WTC11 (cell line): ENCODE results near the gene EIF2S1. TPM values are rescaled to one million over a fixed set of nuclear protein-coding genes. Genes with fewer than 3 reads are reported as not detected.
A peak's percentile ranks its signal among the peaks of the same experiment; 100 is the strongest.

Experiments used
- ATAC-seq: fragments of 200-7000 bp; cut with Tn5 transposase; 2 replicates; pipeline ENCODE4 v1.10.0; 2021; ENCODE audit warnings: mild to moderate bottlenecking, moderate library complexity
- CTCF ChIA-PET: fragments of 300-600 bp; sonication (Branson Sonifier 250); formaldehyde crosslinking; loops from one replicate; lab custom pipeline; 2021; ENCODE audit warnings: antibody characterized with exemption; lab: Charles Lee
- POLR2A ChIA-PET: fragments of 350-600 bp; sonication (Branson Sonifier 250); formaldehyde crosslinking; loops from one replicate; lab custom pipeline; 2021; ENCODE audit warnings: antibody characterized with exemption; lab: Charles Lee
- DNase-seq: peaks from one replicate; pipeline ENCODE4 v3.0.0; 2021; ENCODE audit warnings: low spot score
- H3K27ac Mint-ChIP-seq: 2 replicates; pipeline ENCODE4 v1.8.0; 2021; ENCODE audit warnings: mixed read lengths
- H3K27me3 Mint-ChIP-seq: 2 replicates; pipeline ENCODE4 v1.8.0; 2021; ENCODE audit warnings: low read depth, mild to moderate bottlenecking, moderate library complexity, mixed read lengths
- H3K36me3 Mint-ChIP-seq: 2 replicates; pipeline ENCODE4 v1.8.0; 2021; ENCODE audit warnings: mixed read lengths
- H3K4me1 Mint-ChIP-seq: 2 replicates; pipeline ENCODE4 v1.8.0; 2022; ENCODE audit warnings: mixed read lengths
- H3K4me3 Mint-ChIP-seq: 2 replicates; pipeline ENCODE4 v1.8.0; 2021; ENCODE audit warnings: mild to moderate bottlenecking, moderate library complexity, mixed read lengths
- H3K9me3 Mint-ChIP-seq: 2 replicates; pipeline ENCODE4 v1.8.0; 2021; ENCODE audit warnings: mixed read lengths
- CBFB ChIP-seq: sonication (generic); formaldehyde crosslinking; IDR thresholded peaks from 2 replicates; pipeline ENCODE4 v1.8.1; 2022; ENCODE audit warnings: mild to moderate bottlenecking, low read depth, missing genetic modification reagents
- CREB1 ChIP-seq: sonication (generic); formaldehyde crosslinking; IDR thresholded peaks from 2 replicates; pipeline ENCODE4 v1.8.0; 2023; ENCODE audit warnings: mild to moderate bottlenecking, missing genetic modification reagents
- GTF2I ChIP-seq: fragments of 250-450 bp; sonication (Bioruptor Pico); conservative IDR thresholded peaks from 2 replicates; pipeline ENCODE4 v1.4.0; 2021; ENCODE audit warnings: mild to moderate bottlenecking
- JAZF1 ChIP-seq: fragments of 250-450 bp; sonication (Bioruptor Pico); IDR thresholded peaks from 2 replicates; pipeline ENCODE4 v1.9.0; 2021; ENCODE audit warnings: moderate library complexity, mild to moderate bottlenecking, inconsistent platforms
- NFATC4 ChIP-seq: fragments of 250-450 bp; sonication (Bioruptor Pico); IDR thresholded peaks from 2 replicates; pipeline ENCODE4 v1.9.0; 2021; ENCODE audit warnings: mild to moderate bottlenecking
- OVOL2 ChIP-seq: fragments of 250-450 bp; sonication (Bioruptor Pico); IDR thresholded peaks from 2 replicates; pipeline ENCODE4 v1.9.0; 2021; ENCODE audit warnings: mild to moderate bottlenecking, borderline replicate concordance
- RORB ChIP-seq: fragments of 250-450 bp; sonication (Bioruptor Pico); IDR thresholded peaks from 2 replicates; pipeline ENCODE4 v1.9.0; 2021; ENCODE audit warnings: mild to moderate bottlenecking
- SMAD4 ChIP-seq: sonication (generic); formaldehyde crosslinking; IDR thresholded peaks from 2 replicates; pipeline ENCODE4 v1.8.0; 2022; ENCODE audit warnings: mild to moderate bottlenecking, missing genetic modification reagents
- SP1 ChIP-seq: sonication (generic); formaldehyde crosslinking; conservative IDR thresholded peaks from 2 replicates; pipeline ENCODE4 v1.8.1; 2022; ENCODE audit warnings: missing genetic modification reagents
- TEAD4 ChIP-seq: sonication (generic); formaldehyde crosslinking; IDR thresholded peaks from 2 replicates; pipeline ENCODE4 v1.8.0; 2022; ENCODE audit warnings: mild to moderate bottlenecking, missing genetic modification reagents
- ZNF219 ChIP-seq: sonication (generic); formaldehyde crosslinking; IDR thresholded peaks from 2 replicates; pipeline ENCODE4 v1.8.0; 2023; ENCODE audit warnings: missing genetic modification reagents, mild to moderate bottlenecking, borderline replicate concordance
- total RNA-seq: library from RNA; stranded (reverse); gene quantifications from 3 replicates; pipeline ENCODE4 v1.2.3, GENCODE V29; 2021
- TF ChIP-seq, protein P1 (sequence below): sonication (generic); formaldehyde crosslinking; IDR thresholded peaks from 2 replicates; pipeline ENCODE4 v1.8.1; 2022; ENCODE audit warnings: missing genetic modification reagents, borderline replicate concordance
- TF ChIP-seq, protein P2 (sequence below): sonication (generic); formaldehyde crosslinking; IDR thresholded peaks from 2 replicates; pipeline ENCODE4 v1.8.1; 2023; ENCODE audit warnings: mild to moderate bottlenecking, moderate library complexity, missing genetic modification reagents
- TF ChIP-seq, protein P3 (sequence below): sonication (generic); formaldehyde crosslinking; IDR thresholded peaks from 2 replicates; pipeline ENCODE4 v1.8.1; 2022; ENCODE audit warnings: mild to moderate bottlenecking, missing genetic modification reagents, moderate library complexity, borderline replicate concordance
- TF ChIP-seq, protein P4 (sequence below): sonication (generic); formaldehyde crosslinking; IDR thresholded peaks from 2 replicates; pipeline ENCODE4 v1.8.1; 2022; ENCODE audit warnings: low read depth, missing genetic modification reagents, borderline replicate concordance

The EIF2S1 gene
- total RNA-seq, 1 experiment from 2014 or later = 137 TPM

DNA sequence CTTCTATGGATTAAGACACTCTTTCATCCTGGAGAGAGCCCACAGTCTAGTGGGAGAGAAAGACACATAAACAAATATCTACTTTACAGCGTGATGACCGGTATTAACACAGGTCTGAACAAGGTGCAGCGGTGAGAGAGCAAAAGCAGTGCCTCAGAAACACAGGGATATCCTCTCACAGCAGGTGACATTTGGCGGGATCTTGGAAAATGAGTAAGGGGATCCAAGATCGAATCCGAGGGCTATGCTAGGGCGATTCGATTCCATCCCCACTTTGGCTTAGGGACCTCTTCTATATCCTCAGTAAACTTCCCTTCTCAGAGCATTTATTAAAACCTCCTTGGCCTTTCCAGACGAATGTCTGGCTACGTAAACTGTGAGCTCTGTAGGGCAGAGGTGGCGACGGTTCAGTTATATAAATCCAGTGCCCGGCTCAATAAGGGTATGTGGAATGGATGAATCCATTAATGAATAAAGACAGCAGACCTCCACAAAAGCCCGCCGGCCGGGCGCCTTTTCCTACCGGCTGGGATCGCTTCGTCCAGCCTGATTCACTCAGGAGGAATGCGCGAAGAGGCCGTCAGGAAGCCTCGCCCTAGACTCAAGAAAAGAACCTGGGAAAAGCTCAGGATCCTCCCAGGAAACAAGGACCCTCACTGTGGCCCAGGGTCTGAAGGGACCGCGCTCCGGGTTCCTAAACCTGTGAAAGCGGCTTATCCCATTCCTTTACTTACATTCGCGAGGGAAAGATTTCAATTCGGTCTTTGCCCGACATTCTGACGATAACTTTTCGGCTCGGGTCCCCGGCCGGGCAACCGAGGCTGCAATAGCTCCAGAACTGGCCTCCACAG, 979 bp upstream of the EIF2S1 start:
- peak; percentile 7 for ATAC-seq
- Mint-ChIP-seq H3K36me3 (no peaks in the 10 kb centered on the region; the same call in 1 of the 2 replicates), H3K9me3 (no peaks in the 10 kb centered on the region), H3K27ac (peak overlapping the region; percentile 97), H3K4me1 (peaks cover 23% of the 10 kb centered on the region), H3K27me3 (no peaks in the 10 kb centered on the region), H3K4me3 (peak overlapping the region; percentile 99)
- peak; percentile 30 for DNase-seq
- CTCF ChIA-PET = interaction anchor here (0.6 to 1.6 kb wide), 55 partner anchors 8 to 1000 kb away, joined by 3 to 15 read pairs (median 4); partner anchors contain the start of genes ARG2, PLEK2, PLEKHH1 and RDH11
- POLR2A ChIA-PET = interaction anchor here (0.5 to 1.2 kb wide), 2 partner anchors 336 to 968 kb away, joined by 3 to 4 read pairs; partner anchors contain the start of gene RDH11
- no peak for TF ChIP-seq JAZF1 (CRISPR knock-in tag)
- TF ChIP-seq CBFB = no peak
- TF ChIP-seq SP1 = no peak; the same call in 1 of the 2 replicates

GRCh38 chr14:67360470-67361206, 510 bp downstream of the EIF2S1 start:
- peaks cover 12% of the 10 kb centered on the region for H3K36me3 Mint-ChIP-seq
- H3K4me3 Mint-ChIP-seq = peak overlapping the region; percentile 99
- H3K27me3 Mint-ChIP-seq = no peaks in the 10 kb centered on the region
- H3K27ac Mint-ChIP-seq = peak overlapping the region; percentile 97
- CTCF ChIA-PET = interaction anchor here (1.0 to 1.6 kb wide), 12 partner anchors 47 to 438 kb away, joined by 3 to 10 read pairs (median 5); partner anchors contain the start of gene ARG2
- ATAC-seq (peak; percentile 8; the same call in 1 of the 2 replicates), DNase-seq (no peak)
- peaks cover 23% of the 10 kb centered on the region for H3K4me1 Mint-ChIP-seq
- POLR2A ChIA-PET = interaction anchor here (1.2 kb wide), 1 partner anchor 335 kb away, joined by 4 read pairs; the partner anchor contains the start of gene RDH11
- TF ChIP-seq, protein P1, sequence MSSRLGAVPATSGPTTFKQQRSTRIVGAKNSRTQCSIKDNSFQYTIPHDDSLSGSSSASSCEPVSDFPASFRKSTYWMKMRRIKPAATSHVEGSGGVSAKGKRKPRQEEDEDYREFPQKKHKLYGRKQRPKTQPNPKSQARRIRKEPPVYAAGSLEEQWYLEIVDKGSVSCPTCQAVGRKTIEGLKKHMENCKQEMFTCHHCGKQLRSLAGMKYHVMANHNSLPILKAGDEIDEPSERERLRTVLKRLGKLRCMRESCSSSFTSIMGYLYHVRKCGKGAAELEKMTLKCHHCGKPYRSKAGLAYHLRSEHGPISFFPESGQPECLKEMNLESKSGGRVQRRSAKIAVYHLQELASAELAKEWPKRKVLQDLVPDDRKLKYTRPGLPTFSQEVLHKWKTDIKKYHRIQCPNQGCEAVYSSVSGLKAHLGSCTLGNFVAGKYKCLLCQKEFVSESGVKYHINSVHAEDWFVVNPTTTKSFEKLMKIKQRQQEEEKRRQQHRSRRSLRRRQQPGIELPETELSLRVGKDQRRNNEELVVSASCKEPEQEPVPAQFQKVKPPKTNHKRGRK = no peak
- TF ChIP-seq, protein P2, sequence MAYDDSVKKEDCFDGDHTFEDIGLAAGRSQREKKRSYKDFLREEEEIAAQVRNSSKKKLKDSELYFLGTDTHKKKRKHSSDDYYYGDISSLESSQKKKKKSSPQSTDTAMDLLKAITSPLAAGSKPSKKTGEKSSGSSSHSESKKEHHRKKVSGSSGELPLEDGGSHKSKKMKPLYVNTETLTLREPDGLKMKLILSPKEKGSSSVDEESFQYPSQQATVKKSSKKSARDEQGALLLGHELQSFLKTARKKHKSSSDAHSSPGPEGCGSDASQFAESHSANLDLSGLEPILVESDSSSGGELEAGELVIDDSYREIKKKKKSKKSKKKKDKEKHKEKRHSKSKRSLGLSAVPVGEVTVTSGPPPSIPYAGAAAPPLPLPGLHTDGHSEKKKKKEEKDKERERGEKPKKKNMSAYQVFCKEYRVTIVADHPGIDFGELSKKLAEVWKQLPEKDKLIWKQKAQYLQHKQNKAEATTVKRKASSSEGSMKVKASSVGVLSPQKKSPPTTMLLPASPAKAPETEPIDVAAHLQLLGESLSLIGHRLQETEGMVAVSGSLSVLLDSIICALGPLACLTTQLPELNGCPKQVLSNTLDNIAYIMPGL (CRISPR knock-in tag) = no peak
- no peak for TF ChIP-seq ZNF219 (CRISPR knock-in tag)
- no peak for TF ChIP-seq CREB1
- no peak for TF ChIP-seq RORB (CRISPR knock-in tag)
- TF ChIP-seq OVOL2 = no peak
- TF ChIP-seq GTF2I (CRISPR knock-in tag) = no peak
- no peak for TF ChIP-seq NFATC4
- TF ChIP-seq, protein P3, sequence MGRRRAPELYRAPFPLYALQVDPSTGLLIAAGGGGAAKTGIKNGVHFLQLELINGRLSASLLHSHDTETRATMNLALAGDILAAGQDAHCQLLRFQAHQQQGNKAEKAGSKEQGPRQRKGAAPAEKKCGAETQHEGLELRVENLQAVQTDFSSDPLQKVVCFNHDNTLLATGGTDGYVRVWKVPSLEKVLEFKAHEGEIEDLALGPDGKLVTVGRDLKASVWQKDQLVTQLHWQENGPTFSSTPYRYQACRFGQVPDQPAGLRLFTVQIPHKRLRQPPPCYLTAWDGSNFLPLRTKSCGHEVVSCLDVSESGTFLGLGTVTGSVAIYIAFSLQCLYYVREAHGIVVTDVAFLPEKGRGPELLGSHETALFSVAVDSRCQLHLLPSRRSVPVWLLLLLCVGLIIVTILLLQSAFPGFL (CRISPR knock-in tag) = no peak
- TF ChIP-seq TEAD4 (CRISPR knock-in tag) = no peak
- TF ChIP-seq, protein P4, sequence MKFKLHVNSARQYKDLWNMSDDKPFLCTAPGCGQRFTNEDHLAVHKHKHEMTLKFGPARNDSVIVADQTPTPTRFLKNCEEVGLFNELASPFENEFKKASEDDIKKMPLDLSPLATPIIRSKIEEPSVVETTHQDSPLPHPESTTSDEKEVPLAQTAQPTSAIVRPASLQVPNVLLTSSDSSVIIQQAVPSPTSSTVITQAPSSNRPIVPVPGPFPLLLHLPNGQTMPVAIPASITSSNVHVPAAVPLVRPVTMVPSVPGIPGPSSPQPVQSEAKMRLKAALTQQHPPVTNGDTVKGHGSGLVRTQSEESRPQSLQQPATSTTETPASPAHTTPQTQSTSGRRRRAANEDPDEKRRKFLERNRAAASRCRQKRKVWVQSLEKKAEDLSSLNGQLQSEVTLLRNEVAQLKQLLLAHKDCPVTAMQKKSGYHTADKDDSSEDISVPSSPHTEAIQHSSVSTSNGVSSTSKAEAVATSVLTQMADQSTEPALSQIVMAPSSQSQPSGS (CRISPR knock-in tag) = no peak
- TF ChIP-seq SMAD4 (CRISPR knock-in tag) = no peak
- no peaks in the 10 kb centered on the region for H3K9me3 Mint-ChIP-seq
